HepG2 (cell line): ENCODE data around the gene APC2. TPM values are rescaled to one million over a fixed set of nuclear protein-coding genes. Genes with fewer than 3 reads are reported as not detected.

Source experiments
- ATAC-seq: fragments of 200-7000 bp; cut with Tn5 transposase; 3 replicates; pipeline ENCODE4 v1.9.1; 2020; ENCODE audit warnings: mild to moderate bottlenecking, moderate library complexity
- BruUV-seq: library from RNA; stranded (reverse); fragments of 400-500 nt; replicated peaks from 2 replicates; lab custom pipeline; 2021; lab: Mats Ljungman, UMichigan
- CTCF ChIA-PET: fragments of 300-600 bp; formaldehyde crosslinking; extraction: SDS; loops from one replicate; lab custom pipeline; 2021; ENCODE audit warnings: low total read pairs, inconsistent platforms, low intra/inter-chr PET ratio; lab: Yijun Ruan, JAX
- POLR2A ChIA-PET: fragments of 350-600 bp; sonication (Branson Sonifier 250); formaldehyde crosslinking; loops from one replicate; lab custom pipeline; 2020; ENCODE audit warnings: antibody characterized with exemption, inconsistent platforms; lab: Yijun Ruan, JAX
- DNase-seq: peaks from one replicate; pipeline ENCODE4 v3.0.0-alpha.2; 2015; ENCODE audit warnings: low spot score
- FAIRE-seq: peaks from 3 replicates; lab custom pipeline; 2011; peaks lifted over from hg19 to GRCh38; lab: Jason Lieb, UNC
- H2AFZ ChIP-seq: one replicate; pipeline ENCODE4 v1.6.1; 2011; ENCODE audit warnings: low read length, inconsistent platforms
- H3K27ac ChIP-seq: fragments of 300-600 bp; 3 replicates; pipeline ENCODE4 v1.8.0; 2011; ENCODE audit warnings: mixed run types, mild to moderate bottlenecking, mixed read lengths, low read length, inconsistent platforms; ENCODE audit not compliant: insufficient read depth; ENCODE audit errors: extremely low read length
- H3K27me3 ChIP-seq, 2 experiments: fragments of 200-600 bp in 1 of 2; 2 replicates in 1 of 2; 3 replicates in 1 of 2; pipeline versions ENCODE4 v1.6.0 to v1.8.0; 2011; ENCODE audit warnings: low read length in 2 of 2, mild to moderate bottlenecking in 2 of 2, moderate library complexity in 2 of 2, inconsistent platforms in 1 of 2; ENCODE audit not compliant: insufficient read depth in 2 of 2, control insufficient read depth in 1 of 2
- H3K36me3 ChIP-seq, 2 experiments: fragments of 200-600 bp in 1 of 2; replicated peaks in 1 of 2; 2 replicates in 1 of 2; 3 replicates in 1 of 2; pipeline versions ENCODE4 v1.5.1 to v1.8.0; 2011; ENCODE audit warnings: low read length in 2 of 2, inconsistent platforms in 1 of 2; ENCODE audit not compliant: insufficient read depth in 2 of 2, control insufficient read depth in 1 of 2
- H3K4me1 ChIP-seq: 2 replicates; pipeline ENCODE4 v1.5.1; 2012; ENCODE audit warnings: low read length, inconsistent platforms; ENCODE audit not compliant: insufficient read depth
- H3K4me2 ChIP-seq: 2 replicates; pipeline ENCODE4 v1.6.0; 2011; ENCODE audit warnings: low read depth, low read length, inconsistent platforms
- H3K4me3 ChIP-seq, 3 experiments: fragments of 200-600 bp in 1 of 3; sonication (generic), shearing (Covaris generic) in 1 of 3; replicated peaks in 1 of 3; 2 replicates each; pipeline ENCODE4 v1.5.1; 2011 to 2016; ENCODE audit warnings: low read length in 3 of 3, inconsistent platforms in 2 of 3, low read depth in 2 of 3, mild to moderate bottlenecking in 2 of 3, control low read depth in 1 of 3, mixed read lengths in 1 of 3; ENCODE audit not compliant: insufficient read depth in 1 of 3
- H3K79me2 ChIP-seq: one replicate; pipeline ENCODE4 v1.6.1; 2011; ENCODE audit warnings: low read length, inconsistent platforms; ENCODE audit not compliant: insufficient read depth
- H3K9ac ChIP-seq: 2 replicates; pipeline ENCODE4 v1.6.0; 2011; ENCODE audit warnings: mild to moderate bottlenecking, low read depth, low read length, inconsistent platforms; ENCODE audit not compliant: insufficient read depth
- H3K9me3 ChIP-seq: 2 replicates; pipeline ENCODE4 v1.5.1; 2012; ENCODE audit warnings: mild to moderate bottlenecking, low read length
- H4K20me1 ChIP-seq: 2 replicates; pipeline ENCODE4 v1.6.0; 2011; ENCODE audit warnings: inconsistent platforms, mild to moderate bottlenecking, low read length, moderate library complexity; ENCODE audit not compliant: insufficient read depth
- FOXO1 ChIP-seq: sonication (generic); formaldehyde crosslinking; IDR thresholded peaks from 2 replicates; pipeline ENCODE4 v1.4.0; 2020; ENCODE audit warnings: missing genetic modification reagents
- MATR3 ChIP-seq: sonication (generic); formaldehyde crosslinking; IDR thresholded peaks from 2 replicates; pipeline ENCODE4 v1.4.0; 2020; ENCODE audit warnings: missing genetic modification reagents
- NR2F1 ChIP-seq, 2 experiments: fragments of 450-650 bp in 1 of 2; formaldehyde crosslinking in 1 of 2; IDR thresholded peaks; 2 replicates each; pipeline versions ENCODE4 v1.5.0 to v1.6.1; 2016 to 2020; ENCODE audit warnings: mild to moderate bottlenecking in 1 of 2, missing compliant biosample characterization in 1 of 2, missing genetic modification reagents in 1 of 2, moderate library complexity in 1 of 2
- ONECUT2 ChIP-seq: sonication (generic); formaldehyde crosslinking; IDR thresholded peaks from 2 replicates; pipeline ENCODE4 v1.4.0; 2020; ENCODE audit warnings: missing genetic modification reagents
- PCBP1 ChIP-seq: fragments of 200-400 bp; formaldehyde crosslinking; IDR thresholded peaks from 2 replicates; pipeline ENCODE4 v1.6.1; 2017; ENCODE audit warnings: mild to moderate bottlenecking, low read depth, low read length, borderline replicate concordance
- RBFOX2 ChIP-seq: fragments of 200-400 bp; formaldehyde crosslinking; IDR thresholded peaks from 2 replicates; pipeline ENCODE4 v1.6.1; 2017; ENCODE audit warnings: low read depth, mild to moderate bottlenecking, low read length
- RXRB ChIP-seq: IDR thresholded peaks from 2 replicates; pipeline ENCODE4 v1.6.1; 2016; ENCODE audit warnings: borderline replicate concordance, missing genetic modification reagents, missing compliant biosample characterization
- SOX6 ChIP-seq, 2 experiments: fragments of 450-650 bp in 1 of 2; sonication (generic) in 1 of 2; formaldehyde crosslinking in 1 of 2; IDR thresholded peaks; 2 replicates each; pipeline versions ENCODE4 v1.4.0 to v1.6.1; 2017 to 2020; ENCODE audit warnings: antibody characterized with exemption in 1 of 2, mild to moderate bottlenecking in 1 of 2, missing genetic modification reagents in 1 of 2
- SRF ChIP-seq: IDR thresholded peaks from 2 replicates; pipeline ENCODE4 v1.6.1; 2011; ENCODE audit warnings: mild to moderate bottlenecking, low read depth, low read length, moderate library complexity
- ZBTB38 ChIP-seq: sonication (generic); formaldehyde crosslinking; IDR thresholded peaks from 2 replicates; pipeline ENCODE4 v1.5.1; 2020; ENCODE audit warnings: mild to moderate bottlenecking, missing genetic modification reagents
- ZNF326 ChIP-seq: sonication (generic); formaldehyde crosslinking; IDR thresholded peaks from 2 replicates; pipeline ENCODE4 v1.4.0; 2020; ENCODE audit warnings: missing genetic modification reagents, borderline replicate concordance
- ZNF549 ChIP-seq: sonication (generic); formaldehyde crosslinking; IDR thresholded peaks from 2 replicates; pipeline ENCODE4 v1.5.0; 2020; ENCODE audit warnings: missing genetic modification reagents
- ZNF788 ChIP-seq: sonication (generic); formaldehyde crosslinking; IDR thresholded peaks from 2 replicates; pipeline ENCODE4 v1.5.0; 2020; ENCODE audit warnings: mild to moderate bottlenecking, missing genetic modification reagents, borderline replicate concordance
- WGBS: methylation state at CpG from one replicate; pipeline ENCODE4 v1.1.6; 2017; ENCODE audit warnings: low lambda C conversion rate; 5-methylcytosine and 5-hydroxymethylcytosine counted together
- in situ Hi-C: cut with HindIII; loops from 2 replicates; pipeline ENCODE4 v1.10.0; 2017; ENCODE audit warnings: low pct_unique_long_range_greater_than_20kb; ENCODE audit not compliant: extremely low pct_ligation_motif_present
- intact Hi-C: fragments of 100-400 bp; cut with micrococcal nuclease; formaldehyde crosslinking; loops from one replicate; pipeline ENCODE4 v1.10.0; 2022; ENCODE audit not compliant: unreplicated experiment
- polyA plus RNA-seq, 8 experiments: library from polyadenylated mRNA; depleted of rRNA in 3 of 8; stranded (reverse) in 7 of 8; unstranded in 1 of 8; fragments of >200 nt; fragmentation: Illumina TruSeq in 4 of 8; extraction: Trizol in 4 of 8; gene quantifications; 2 replicates each; pipeline versions ENCODE4 v1.2.1 to v1.2.3, GENCODE V29; 2011 to 2016; ENCODE audit warnings: low read depth in 4 of 8, missing spikeins in 1 of 8, mixed read lengths in 1 of 8; ENCODE audit not compliant: insufficient read depth in 1 of 8
- total RNA-seq, 5 experiments: library from RNA; depleted of rRNA; stranded (reverse); fragments of >200 nt; fragmentation: Illumina TruSeq; extraction: Trizol; gene quantifications; 2 replicates each; pipeline ENCODE4 v1.2.3, GENCODE V29; 2016; ENCODE audit warnings: low read depth in 1 of 5
- TF ChIP-seq, protein P1 (sequence below): sonication (generic); formaldehyde crosslinking; IDR thresholded peaks from 2 replicates; pipeline ENCODE4 v1.8.0; 2022; ENCODE audit warnings: mild to moderate bottlenecking, missing genetic modification reagents, moderate library complexity
- TF ChIP-seq, protein P2 (sequence below): IDR thresholded peaks from 2 replicates; pipeline ENCODE4 v1.6.1; 2016; ENCODE audit warnings: low read depth, borderline replicate concordance
- TF ChIP-seq, protein P3 (sequence below): IDR thresholded peaks from 2 replicates; pipeline ENCODE4 v1.6.1; 2016; ENCODE audit warnings: missing compliant biosample characterization, missing genetic modification reagents, borderline replicate concordance
- TF ChIP-seq, protein P4 (sequence below): sonication (generic); formaldehyde crosslinking; IDR thresholded peaks from 2 replicates; pipeline ENCODE4 v1.8.0; 2022; ENCODE audit warnings: mild to moderate bottlenecking, missing genetic modification reagents

The APC2 gene
- total and polyA plus RNA-seq, 2 of the 13 experiments (the other 11 are each of a cell fraction or from before 2014, with no cell fraction given): 0.08 to 0.22 TPM

DNA sequence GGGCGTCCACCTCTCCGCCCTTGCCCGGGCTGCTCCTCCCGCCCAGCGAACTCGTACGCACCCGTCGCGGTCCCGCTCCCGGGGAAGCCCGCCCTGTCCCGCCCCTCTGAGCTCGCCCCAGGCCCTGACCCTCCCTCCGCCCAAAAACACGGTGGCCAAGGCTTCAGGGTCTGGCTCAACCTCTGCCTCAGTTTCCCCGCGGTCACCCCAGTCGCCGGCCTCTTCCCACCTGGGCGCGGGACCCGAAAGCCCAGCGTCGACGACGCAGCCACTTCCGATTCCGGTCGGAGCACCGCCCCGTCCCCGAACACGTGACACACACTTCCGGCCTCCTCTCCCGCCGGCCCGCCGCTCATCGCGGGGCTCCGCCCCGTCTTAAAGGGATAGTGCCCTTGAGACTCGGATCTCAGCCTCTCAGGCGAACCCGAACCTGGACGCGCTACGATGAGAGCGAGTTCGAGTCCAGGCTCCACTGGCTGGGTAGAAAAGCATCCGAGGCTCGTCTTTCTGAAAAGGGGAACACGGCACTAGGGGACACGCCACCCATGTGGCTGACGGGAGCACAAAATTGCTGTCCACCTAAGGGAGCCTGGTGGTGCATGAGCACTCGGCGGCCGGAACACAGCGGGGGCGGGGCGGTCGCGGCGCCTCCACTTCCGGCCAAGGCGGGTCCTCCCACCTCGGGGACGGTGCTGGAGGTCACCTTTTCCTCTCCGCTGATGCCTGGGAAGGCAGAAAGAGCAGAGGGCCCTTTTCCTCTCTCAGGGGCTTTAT lies 29.2 kb downstream of the APC2 start, which contains the start of gene C19orf25 (continued):
- TF ChIP-seq, protein P1, sequence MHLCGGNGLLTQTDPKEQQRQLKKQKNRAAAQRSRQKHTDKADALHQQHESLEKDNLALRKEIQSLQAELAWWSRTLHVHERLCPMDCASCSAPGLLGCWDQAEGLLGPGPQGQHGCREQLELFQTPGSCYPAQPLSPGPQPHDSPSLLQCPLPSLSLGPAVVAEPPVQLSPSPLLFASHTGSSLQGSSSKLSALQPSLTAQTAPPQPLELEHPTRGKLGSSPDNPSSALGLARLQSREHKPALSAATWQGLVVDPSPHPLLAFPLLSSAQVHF (CRISPR knock-in tag): peak; percentile 27; the same call in 1 of the 2 replicates
- TF ChIP-seq ZNF326 (CRISPR knock-in tag) (no peak), MATR3 (CRISPR knock-in tag) (no peak), SRF (no peak)

DNA sequence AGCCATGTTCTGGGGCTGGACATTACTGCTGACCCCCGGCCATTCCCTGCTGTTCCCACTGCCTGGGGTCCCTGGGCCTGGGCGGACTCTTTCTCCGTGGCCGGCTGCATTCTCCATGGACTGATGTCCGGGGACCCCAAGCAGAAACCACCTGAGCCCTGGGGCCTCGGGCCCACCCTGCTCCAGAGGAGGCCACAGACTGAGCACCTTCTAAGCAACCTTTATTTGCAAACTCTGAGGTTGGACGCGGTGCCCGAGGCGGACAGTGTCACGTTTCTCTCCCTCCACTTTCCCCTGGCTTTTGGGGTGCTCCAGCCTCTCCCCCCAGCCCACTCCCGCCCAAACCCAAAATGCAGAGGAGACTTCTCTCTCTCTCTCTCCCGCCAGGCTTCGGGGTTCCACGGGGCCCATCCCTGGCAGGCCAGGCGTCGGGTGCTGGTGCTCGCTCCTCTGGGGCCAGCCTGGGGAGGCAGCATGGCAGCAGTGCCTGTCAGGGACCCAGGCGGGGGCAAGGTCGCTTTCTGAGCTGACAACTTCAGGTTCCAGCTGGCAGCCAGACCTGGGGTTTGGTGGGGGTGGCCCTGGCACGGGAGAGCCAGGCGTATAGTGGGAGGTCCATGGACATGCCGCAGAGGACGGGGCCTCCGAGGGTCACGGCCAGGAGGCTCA lies 31.4 kb downstream of the APC2 start:
- CTCF ChIA-PET: no interaction called here
- POLR2A ChIA-PET: interaction anchor here (2.7 kb wide), 1 partner anchor 11 kb away, joined by 29 read pairs; the partner anchor contains the start of gene REEP6
- 0 out of 6 replicates have a peak overlapping the region, but pooled peaks of 1 of the 3 experiments have one; percentile 2 for H3K4me3 ChIP-seq
- H3K27me3 ChIP-seq: no peaks in the 10 kb centered on the region
- peaks cover 48% of the 10 kb centered on the region for H3K4me1 ChIP-seq
- no TSS peak for BruUV-seq
- peak overlapping the region; percentile 58 for H3K4me2 ChIP-seq
- peak overlapping the region; percentile 40 for H3K9ac ChIP-seq
- 66% methylated on average over 18 of the region's 26 CpGs for WGBS
- H3K36me3 ChIP-seq: peaks cover 2 to 5% of the 10 kb centered on the region in 2 experiments; a peak in 2 of 5 replicates
- H3K27ac ChIP-seq: peak overlapping the region; percentile 85
- H3K79me2 ChIP-seq: peaks cover 15% of the 10 kb centered on the region
- intact Hi-C loops (no loop called here), in situ Hi-C loops (no loop called here)
- ATAC-seq (peak; percentile 5; the same call in 1 of the 3 replicates), FAIRE-seq (no peak), DNase-seq (no peak)
- H4K20me1 ChIP-seq: 0 out of 2 replicates have a peak, but pooled peaks cover 3% of the 10 kb centered on the region
- H3K9me3 ChIP-seq: no peaks in the 10 kb centered on the region
- no peak overlapping the region for H2AFZ ChIP-seq
- TF ChIP-seq, protein P2, sequence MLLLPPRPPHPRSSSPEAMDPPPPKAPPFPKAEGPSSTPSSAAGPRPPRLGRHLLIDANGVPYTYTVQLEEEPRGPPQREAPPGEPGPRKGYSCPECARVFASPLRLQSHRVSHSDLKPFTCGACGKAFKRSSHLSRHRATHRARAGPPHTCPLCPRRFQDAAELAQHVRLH: no peak
- TF ChIP-seq ZNF788 (peak; percentile 7; the same call in 1 of the 2 replicates), ZBTB38 (CRISPR knock-in tag) (peak; percentile 11; the same call in 1 of the 2 replicates), ONECUT2 (CRISPR knock-in tag) (no peak), ZNF549 (no peak), RXRB (CRISPR knock-in tag) (0 out of 2 replicates have a peak, but pooled peaks have one; percentile 1), SOX6 (IDR thresholded peaks at IDR 0.05) (no peak), SOX6 (CRISPR knock-in tag; IDR thresholded peaks at IDR 0.05) (peak; percentile 26; the same call in 1 of the 2 replicates), PCBP1 (0 out of 2 replicates have a peak, but pooled peaks have one; percentile 25), RBFOX2 (0 out of 2 replicates have a peak, but pooled peaks have one; percentile 7), NR2F1 (CRISPR knock-in tag; IDR thresholded peaks at IDR 0.05) (no peak), FOXO1 (CRISPR knock-in tag) (0 out of 2 replicates have a peak, but pooled peaks have one; percentile 2)
- TF ChIP-seq, protein P3, sequence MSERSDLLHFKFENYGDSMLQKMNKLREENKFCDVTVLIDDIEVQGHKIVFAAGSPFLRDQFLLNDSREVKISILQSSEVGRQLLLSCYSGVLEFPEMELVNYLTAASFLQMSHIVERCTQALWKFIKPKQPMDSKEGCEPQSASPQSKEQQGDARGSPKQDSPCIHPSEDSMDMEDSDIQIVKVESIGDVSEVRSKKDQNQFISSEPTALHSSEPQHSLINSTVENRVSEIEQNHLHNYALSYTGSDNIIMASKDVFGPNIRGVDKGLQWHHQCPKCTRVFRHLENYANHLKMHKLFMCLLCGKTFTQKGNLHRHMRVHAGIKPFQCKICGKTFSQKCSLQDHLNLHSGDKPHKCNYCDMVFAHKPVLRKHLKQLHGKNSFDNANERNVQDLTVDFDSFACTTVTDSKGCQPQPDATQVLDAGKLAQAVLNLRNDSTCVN (CRISPR knock-in tag): no peak
- TF ChIP-seq, protein P4, sequence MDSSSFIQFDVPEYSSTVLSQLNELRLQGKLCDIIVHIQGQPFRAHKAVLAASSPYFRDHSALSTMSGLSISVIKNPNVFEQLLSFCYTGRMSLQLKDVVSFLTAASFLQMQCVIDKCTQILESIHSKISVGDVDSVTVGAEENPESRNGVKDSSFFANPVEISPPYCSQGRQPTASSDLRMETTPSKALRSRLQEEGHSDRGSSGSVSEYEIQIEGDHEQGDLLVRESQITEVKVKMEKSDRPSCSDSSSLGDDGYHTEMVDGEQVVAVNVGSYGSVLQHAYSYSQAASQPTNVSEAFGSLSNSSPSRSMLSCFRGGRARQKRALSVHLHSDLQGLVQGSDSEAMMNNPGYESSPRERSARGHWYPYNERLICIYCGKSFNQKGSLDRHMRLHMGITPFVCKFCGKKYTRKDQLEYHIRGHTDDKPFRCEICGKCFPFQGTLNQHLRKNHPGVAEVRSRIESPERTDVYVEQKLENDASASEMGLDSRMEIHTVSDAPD (CRISPR knock-in tag): no peak
